Suprapubic skin (tissue), 4 donors: Measurements from ENCODE around the gene CMBL.

Experiments used
- EP300 ChIP-seq: sonication (generic); formaldehyde crosslinking; IDR thresholded peaks from one replicate; pipeline ENCODE4 v1.6.1; 2017; ENCODE audit warnings: antibody characterized with exemption
- POLR2A ChIP-seq, 2 donors: fragments of 450-650 bp; IDR thresholded peaks; one replicate each; pipeline ENCODE4 v1.6.1; 2017; ENCODE audit warnings: antibody characterized with exemption in 2 of 2, mild to moderate bottlenecking in 2 of 2, moderate library complexity in 2 of 2
- POLR2AphosphoS5 ChIP-seq, 3 donors: sonication (generic); formaldehyde crosslinking; IDR thresholded peaks; one replicate each; pipeline ENCODE4 v1.6.1; 2017; ENCODE audit warnings: antibody characterized with exemption in 3 of 3
- TF ChIP-seq, protein P1 (sequence below), 2 donors: fragments of 200-600 bp in 1 of 2; fragments of 450-650 bp in 1 of 2; sonication (generic) in 1 of 2; IDR thresholded peaks; one replicate each; pipeline ENCODE4 v1.5.1; 2016 to 2019; ENCODE audit warnings: antibody characterized with exemption in 2 of 2, mild to moderate bottlenecking in 1 of 2, moderate library complexity in 1 of 2

- TF ChIP-seq, protein P1, sequence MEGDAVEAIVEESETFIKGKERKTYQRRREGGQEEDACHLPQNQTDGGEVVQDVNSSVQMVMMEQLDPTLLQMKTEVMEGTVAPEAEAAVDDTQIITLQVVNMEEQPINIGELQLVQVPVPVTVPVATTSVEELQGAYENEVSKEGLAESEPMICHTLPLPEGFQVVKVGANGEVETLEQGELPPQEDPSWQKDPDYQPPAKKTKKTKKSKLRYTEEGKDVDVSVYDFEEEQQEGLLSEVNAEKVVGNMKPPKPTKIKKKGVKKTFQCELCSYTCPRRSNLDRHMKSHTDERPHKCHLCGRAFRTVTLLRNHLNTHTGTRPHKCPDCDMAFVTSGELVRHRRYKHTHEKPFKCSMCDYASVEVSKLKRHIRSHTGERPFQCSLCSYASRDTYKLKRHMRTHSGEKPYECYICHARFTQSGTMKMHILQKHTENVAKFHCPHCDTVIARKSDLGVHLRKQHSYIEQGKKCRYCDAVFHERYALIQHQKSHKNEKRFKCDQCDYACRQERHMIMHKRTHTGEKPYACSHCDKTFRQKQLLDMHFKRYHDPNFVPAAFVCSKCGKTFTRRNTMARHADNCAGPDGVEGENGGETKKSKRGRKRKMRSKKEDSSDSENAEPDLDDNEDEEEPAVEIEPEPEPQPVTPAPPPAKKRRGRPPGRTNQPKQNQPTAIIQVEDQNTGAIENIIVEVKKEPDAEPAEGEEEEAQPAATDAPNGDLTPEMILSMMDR (IDR thresholded peaks at IDR 0.05) = no peak
- TF ChIP-seq POLR2A (IDR thresholded peaks at IDR 0.05) (no peak), EP300 (no peak), POLR2AphosphoS5 (IDR thresholded peaks at IDR 0.05) (no peak)
These were observed 79.4 kb downstream of the CMBL start for GRCh38 chr5:10228288-10228687.
